Fibroblast of lung (primary cell): Measurements from ENCODE around the gene KLK13.

Source experiments
- EZH2 ChIP-seq: IDR thresholded peaks from 2 replicates; pipeline ENCODE4 v1.5.1; 2012; ENCODE audit warnings: low read length, control low read depth, mild to moderate bottlenecking; ENCODE audit errors: missing control alignments
- TF ChIP-seq, protein P1 (sequence below), 2 donors: IDR thresholded peaks in 1 of 2; conservative IDR thresholded peaks in 1 of 2; 1 replicate in 1 of 2; 2 replicates in 1 of 2; pipeline ENCODE4 v1.5.1; 2011 to 2012; ENCODE audit warnings: low read length in 2 of 2, control low read depth in 1 of 2, inconsistent platforms in 1 of 2, low read depth in 1 of 2, mild to moderate bottlenecking in 1 of 2

DNA sequence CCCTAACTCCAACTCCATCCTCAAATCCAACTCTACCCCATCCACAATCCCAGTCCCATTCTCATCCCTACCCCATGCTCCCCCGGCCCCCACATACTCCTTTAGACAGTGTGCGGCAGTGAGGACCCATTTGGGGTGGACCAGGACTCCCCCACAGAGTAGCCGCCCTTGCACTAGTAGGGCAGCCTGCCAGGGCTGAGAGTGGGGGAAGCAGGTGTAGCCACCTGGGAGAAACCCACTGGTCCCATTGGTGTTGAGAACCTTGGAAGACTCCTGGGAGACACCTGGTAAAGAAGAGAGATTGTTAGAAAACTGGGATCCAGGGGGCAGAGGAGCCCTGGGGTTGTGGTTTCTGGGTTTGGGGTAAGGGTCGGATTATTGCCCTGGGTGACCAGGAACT, 4.6 kb downstream of the KLK13 start:
- TF ChIP-seq, protein P1, sequence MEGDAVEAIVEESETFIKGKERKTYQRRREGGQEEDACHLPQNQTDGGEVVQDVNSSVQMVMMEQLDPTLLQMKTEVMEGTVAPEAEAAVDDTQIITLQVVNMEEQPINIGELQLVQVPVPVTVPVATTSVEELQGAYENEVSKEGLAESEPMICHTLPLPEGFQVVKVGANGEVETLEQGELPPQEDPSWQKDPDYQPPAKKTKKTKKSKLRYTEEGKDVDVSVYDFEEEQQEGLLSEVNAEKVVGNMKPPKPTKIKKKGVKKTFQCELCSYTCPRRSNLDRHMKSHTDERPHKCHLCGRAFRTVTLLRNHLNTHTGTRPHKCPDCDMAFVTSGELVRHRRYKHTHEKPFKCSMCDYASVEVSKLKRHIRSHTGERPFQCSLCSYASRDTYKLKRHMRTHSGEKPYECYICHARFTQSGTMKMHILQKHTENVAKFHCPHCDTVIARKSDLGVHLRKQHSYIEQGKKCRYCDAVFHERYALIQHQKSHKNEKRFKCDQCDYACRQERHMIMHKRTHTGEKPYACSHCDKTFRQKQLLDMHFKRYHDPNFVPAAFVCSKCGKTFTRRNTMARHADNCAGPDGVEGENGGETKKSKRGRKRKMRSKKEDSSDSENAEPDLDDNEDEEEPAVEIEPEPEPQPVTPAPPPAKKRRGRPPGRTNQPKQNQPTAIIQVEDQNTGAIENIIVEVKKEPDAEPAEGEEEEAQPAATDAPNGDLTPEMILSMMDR (conservative IDR thresholded peaks at IDR 0.05 in 1 of 2, IDR thresholded peaks at IDR 0.05 in 1 of 2; ENCODE audit: low read depth in 1 of 2, low read length in 2 of 2): no peak
- no peak for TF ChIP-seq EZH2
